CD8-positive, alpha-beta memory T cell (primary cell): ENCODE results near the gene LPAR2. TPM values are rescaled to one million over a fixed set of nuclear protein-coding genes. Genes with fewer than 3 reads are reported as not detected.

ENCODE experiments used
- CTCF ChIA-PET: fragments of 350-600 bp; sonication (Branson Sonifier 250); formaldehyde crosslinking; loops from one replicate; lab custom pipeline; 2021; ENCODE audit warnings: antibody characterized with exemption; lab: Charles Lee
- POLR2A ChIA-PET: fragments of 350-600 bp; sonication (Branson Sonifier 250); formaldehyde crosslinking; loops from one replicate; lab custom pipeline; 2021; ENCODE audit warnings: antibody characterized with exemption; lab: Charles Lee
- DNase-seq, 5 donors: peaks; one replicate each; pipeline versions ENCODE4 v3.0.0 to v3.0.0-alpha.2; 2020 to 2022; ENCODE audit warnings: mixed read lengths in 1 of 5
- H3K27ac ChIP-seq: one replicate; pipeline ENCODE4 v1.7.0; 2013; ENCODE audit warnings: low read depth, mild to moderate bottlenecking, low read length, moderate library complexity
- H3K27me3 ChIP-seq: 2 replicates; pipeline ENCODE4 v1.7.0; 2013; ENCODE audit warnings: low read length, mild to moderate bottlenecking; ENCODE audit not compliant: insufficient read depth, poor library complexity, severe bottlenecking
- H3K36me3 ChIP-seq: 2 replicates; pipeline ENCODE4 v1.7.0; 2013; ENCODE audit warnings: mild to moderate bottlenecking, low read length, moderate library complexity; ENCODE audit not compliant: insufficient read depth
- H3K4me1 ChIP-seq: 2 replicates; pipeline ENCODE4 v1.7.0; 2013; ENCODE audit warnings: mild to moderate bottlenecking, low read length, moderate library complexity; ENCODE audit not compliant: insufficient read depth
- H3K4me3 ChIP-seq: 2 replicates; pipeline ENCODE4 v1.7.0; 2013; ENCODE audit warnings: mild to moderate bottlenecking, low read length
- H3K9me3 ChIP-seq: 2 replicates; pipeline ENCODE4 v1.7.0; 2013; ENCODE audit warnings: mild to moderate bottlenecking, low read length
- H3K27ac Mint-ChIP-seq, 8 donors: one replicate each; pipeline ENCODE4 v1.8.0; 2020 to 2021; ENCODE audit warnings: mixed read lengths in 8 of 8, mild to moderate bottlenecking in 6 of 8, inconsistent platforms in 3 of 8, moderate library complexity in 3 of 8
- H3K27me3 Mint-ChIP-seq, 2 donors: one replicate each; pipeline ENCODE4 v1.8.0; 2020 to 2021; ENCODE audit warnings: mixed read lengths in 2 of 2, mild to moderate bottlenecking in 1 of 2, moderate library complexity in 1 of 2
- H3K36me3 Mint-ChIP-seq, 3 donors: one replicate each; pipeline ENCODE4 v1.8.0; 2020 to 2021; ENCODE audit warnings: mixed read lengths in 3 of 3, inconsistent platforms in 1 of 3, mild to moderate bottlenecking in 1 of 3
- H3K4me1 Mint-ChIP-seq, 3 donors: one replicate each; pipeline ENCODE4 v1.8.0; 2020 to 2021; ENCODE audit warnings: mixed read lengths in 3 of 3, inconsistent platforms in 1 of 3, mild to moderate bottlenecking in 1 of 3
- H3K4me3 Mint-ChIP-seq, 7 donors: one replicate each; pipeline ENCODE4 v1.8.0; 2020 to 2021; ENCODE audit warnings: mixed read lengths in 7 of 7, mild to moderate bottlenecking in 6 of 7, moderate library complexity in 4 of 7, inconsistent platforms in 2 of 7
- H3K9me3 Mint-ChIP-seq, 5 donors: one replicate each; pipeline ENCODE4 v1.8.0; 2020 to 2022; ENCODE audit warnings: mixed read lengths in 5 of 5, mild to moderate bottlenecking in 3 of 5, moderate library complexity in 2 of 5, inconsistent platforms in 1 of 5
- polyA plus RNA-seq: library from polyadenylated mRNA; unstranded; fragments of 300-500 nt; fragmentation: Illumina TruSeq; gene quantifications from one replicate; pipeline ENCODE4 v1.2.3, GENCODE V29; 2021
- total RNA-seq, 2 experiments: library from RNA; stranded (reverse); gene quantifications; one replicate each; pipeline ENCODE4 v1.2.3, GENCODE V29; 2021

LPAR2 gene
- total and polyA plus RNA-seq, 3 experiments from 2014 or later, result 23.6 to 37.8 (median 24.8) TPM

DNA sequence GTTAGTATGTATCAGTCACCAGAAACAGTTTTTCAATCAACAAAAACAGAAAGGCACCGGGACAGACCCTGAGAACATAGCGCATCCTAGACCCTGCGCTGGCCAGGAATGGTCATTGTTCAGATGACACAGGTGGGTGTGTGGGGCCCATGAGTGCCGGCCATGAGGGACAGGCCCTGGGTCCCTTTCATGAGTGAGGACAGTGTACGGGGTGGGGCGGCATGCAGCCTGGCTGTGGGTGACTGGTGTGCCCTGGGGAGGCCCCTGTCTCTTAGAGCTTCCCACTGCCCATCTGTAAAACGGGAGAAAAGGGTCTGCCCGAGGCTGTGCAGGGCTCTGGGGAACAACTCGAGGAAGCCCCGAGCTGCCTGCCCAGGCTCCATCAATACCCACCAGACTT lies 35.3 kb downstream of the LPAR2 start:
- Mint-ChIP-seq H3K4me3 (no peak overlapping the region), H3K27me3 (peaks cover 0 to under 1% of the 10 kb centered on the region in 2 donors), H3K27ac (peak overlapping the region; percentile 77 to 99 (median 88)), H3K9me3 (no peaks in the 10 kb centered on the region), H3K4me1 (peaks cover 45 to 74% (median 58%) of the 10 kb centered on the region in 3 donors), H3K36me3 (peaks cover 4 to 44% (median 7%) of the 10 kb centered on the region in 3 donors)
- DNase-seq, result no peak
- Histone ChIP-seq H3K9me3 (no peaks in the 10 kb centered on the region), H3K4me1 (peaks cover 47% of the 10 kb centered on the region), H3K27ac (no peak overlapping the region), H3K27me3 (no peaks in the 10 kb centered on the region), H3K36me3 (no peaks in the 10 kb centered on the region), H3K4me3 (no peak overlapping the region)
- ChIA-PET POLR2A (no interaction called here), CTCF (interaction anchor here (1.3 to 3.3 kb wide), 2 partner anchors 39 to 51 kb away, joined by 3 to 12 read pairs; no protein-coding TSS in a partner anchor)

DNA sequence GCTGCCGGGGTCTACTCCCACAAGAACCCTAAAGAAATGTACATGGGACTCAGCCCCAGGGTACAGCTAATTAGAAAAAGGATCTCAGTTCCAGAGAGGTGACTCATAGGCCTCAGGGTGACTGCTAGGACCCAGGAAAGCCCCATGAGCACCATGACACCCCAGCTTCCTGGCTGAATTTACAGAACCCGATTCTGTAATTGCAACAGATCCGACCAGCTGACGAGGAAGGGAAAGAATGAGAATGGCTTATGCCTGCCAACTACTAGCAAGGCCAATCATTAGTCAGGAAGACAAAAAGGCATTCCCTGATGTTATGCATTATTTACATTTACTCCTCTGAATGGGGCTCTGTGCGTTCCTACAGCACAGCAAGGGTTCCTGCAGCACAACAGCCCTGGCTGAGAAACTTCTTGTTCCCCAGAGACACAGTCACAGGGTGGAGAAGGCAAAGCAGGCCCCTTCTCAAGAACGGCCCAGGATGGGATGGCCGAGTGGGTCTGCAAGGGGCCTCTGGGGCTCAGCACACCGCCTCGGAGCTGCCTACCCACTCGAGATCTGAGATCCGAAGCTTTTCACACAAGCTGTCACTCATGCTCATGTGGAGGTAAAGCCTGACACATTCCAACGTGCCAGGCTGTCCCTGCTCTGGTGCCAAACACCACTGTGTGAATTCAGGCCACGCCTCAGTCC lies 36.7 kb downstream of the LPAR2 start:
- Mint-ChIP-seq H3K27ac (peak overlapping the region; percentile 84 to 99 (median 94)), H3K4me3 (peak overlapping the region; percentile 8 to 86 (median 63)), H3K4me1 (peaks cover 36 to 63% (median 47%) of the 10 kb centered on the region in 3 donors), H3K9me3 (no peaks in the 10 kb centered on the region), H3K27me3 (no peaks in the 10 kb centered on the region), H3K36me3 (peaks cover 4 to 42% (median 5%) of the 10 kb centered on the region in 3 donors)
- Histone ChIP-seq H3K36me3 (no peaks in the 10 kb centered on the region), H3K4me1 (peaks cover 33% of the 10 kb centered on the region), H3K9me3 (no peaks in the 10 kb centered on the region), H3K4me3 (no peak overlapping the region), H3K27me3 (no peaks in the 10 kb centered on the region), H3K27ac (peak overlapping the region; percentile 14)
- ChIA-PET CTCF (interaction anchor here (0.7 to 3.3 kb wide), 6 partner anchors 12 to 59 kb away, joined by 3 to 12 read pairs (median 3); no protein-coding TSS in a partner anchor), POLR2A (interaction anchor here (0.5 to 1.3 kb wide), 4 partner anchors 15 to 231 kb away, joined by 3 to 6 read pairs (median 4); partner anchors contain the start of gene ZNF101)
- peak in 4 of 5 donors; percentile 48 to 83 (median 66) for DNase-seq

DNA sequence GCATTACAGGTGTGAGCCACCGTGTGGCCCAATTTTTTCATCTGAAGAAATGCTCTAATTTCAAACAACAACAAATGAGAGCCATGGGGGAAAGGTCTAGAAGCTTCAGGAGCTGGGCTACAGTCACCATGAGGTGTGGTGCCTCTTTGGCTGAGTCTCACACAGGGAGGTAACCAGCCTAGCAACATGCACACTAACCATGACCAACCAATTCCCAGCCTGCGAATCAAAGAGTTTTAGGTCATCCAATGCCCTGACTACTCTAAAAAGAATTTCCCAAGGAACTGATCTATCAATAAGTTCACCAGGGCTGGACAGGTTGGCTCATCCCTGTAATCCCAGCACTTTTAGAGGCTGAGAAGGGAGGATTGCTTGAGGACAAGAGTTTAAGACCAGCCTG lies 39.5 kb downstream of the LPAR2 start:
- Mint-ChIP-seq H3K9me3 (no peaks in the 10 kb centered on the region), H3K27me3 (no peaks in the 10 kb centered on the region), H3K4me1 (peaks cover 29 to 51% (median 42%) of the 10 kb centered on the region in 3 donors), H3K27ac (peak overlapping the region; percentile 47 to 94 (median 77)), H3K36me3 (peaks cover 2 to 42% (median 5%) of the 10 kb centered on the region in 3 donors), H3K4me3 (peak overlapping the region in 5 of 7 donors; percentile 16 to 70 (median 24))
- no peaks in the 10 kb centered on the region for H3K27me3 ChIP-seq
- H3K4me1 ChIP-seq, result peaks cover 33% of the 10 kb centered on the region
- H3K4me3 ChIP-seq, result no peak overlapping the region
- ChIA-PET POLR2A (interaction anchor here (0.6 kb wide), 1 partner anchor 10 kb away, joined by 3 read pairs; no protein-coding TSS in a partner anchor), CTCF (no interaction called here)
- H3K36me3 ChIP-seq, result no peaks in the 10 kb centered on the region
- no peaks in the 10 kb centered on the region for H3K9me3 ChIP-seq
- no peak for DNase-seq
- H3K27ac ChIP-seq, result no peak overlapping the region

DNA sequence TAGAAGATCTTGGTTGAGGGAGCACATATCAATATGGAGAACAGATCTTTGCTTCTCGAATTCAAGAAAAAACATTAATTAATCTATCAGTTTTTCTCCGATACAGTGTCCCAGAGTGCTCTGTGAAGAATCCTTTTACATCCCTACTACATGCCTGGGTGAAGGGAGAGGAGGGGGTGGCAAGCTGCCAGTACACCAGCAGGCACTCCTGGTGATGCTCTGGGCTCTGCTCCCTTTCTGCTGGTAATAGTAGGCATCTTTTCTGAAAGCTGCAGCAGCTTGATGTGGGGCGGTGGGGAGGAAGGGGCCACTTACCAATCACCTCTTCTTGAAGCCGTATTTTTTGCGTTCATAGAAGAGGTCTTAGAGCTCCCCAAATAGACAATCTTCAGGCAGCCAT lies 40.2 kb downstream of the LPAR2 start:
- peaks cover 2 to 35% (median 5%) of the 10 kb centered on the region in 3 donors for H3K36me3 Mint-ChIP-seq

DNA sequence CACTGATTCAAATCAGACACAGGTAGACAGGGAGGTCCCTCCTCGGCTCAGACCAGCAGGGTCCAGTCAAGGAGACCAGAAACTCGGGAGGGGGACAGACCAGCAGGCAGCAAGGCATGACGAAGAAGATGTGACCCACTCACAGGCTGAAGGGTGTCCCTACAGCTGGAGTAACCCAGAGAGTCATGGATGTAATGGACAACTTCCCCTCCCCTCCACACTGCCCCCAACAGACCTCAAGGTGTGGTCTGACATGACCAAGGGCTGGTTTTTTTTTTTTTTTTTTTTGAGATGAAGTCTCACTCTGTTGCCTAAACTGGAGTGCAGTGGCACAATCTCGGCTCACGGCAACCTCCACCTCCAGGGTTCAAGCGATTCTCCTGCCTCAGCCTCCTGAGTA lies 43.7 kb downstream of the LPAR2 start:
- no peak for DNase-seq
- H3K4me1 Mint-ChIP-seq, result peaks cover 17 to 35% (median 23%) of the 10 kb centered on the region in 3 donors
- H3K27ac Mint-ChIP-seq, result no peak overlapping the region
- H3K4me1 ChIP-seq, result peaks cover 16% of the 10 kb centered on the region
- no peaks in the 10 kb centered on the region for H3K9me3 Mint-ChIP-seq
- H3K36me3 Mint-ChIP-seq, result peaks cover 0 to 36% (median 5%) of the 10 kb centered on the region in 3 donors
- no peak overlapping the region for H3K4me3 ChIP-seq
- no peaks in the 10 kb centered on the region for H3K9me3 ChIP-seq
- ChIA-PET CTCF (no interaction called here), POLR2A (no interaction called here)
- no peaks in the 10 kb centered on the region for H3K36me3 ChIP-seq
- no peaks in the 10 kb centered on the region for H3K27me3 ChIP-seq
- H3K27me3 Mint-ChIP-seq, result no peaks in the 10 kb centered on the region
- H3K4me3 Mint-ChIP-seq, result no peak overlapping the region
- H3K27ac ChIP-seq, result no peak overlapping the region

More for the DNA sequence above, 40.2 kb downstream of the LPAR2 start:
- peak overlapping the region in 1 of 7 donors; percentile 23 for H3K4me3 Mint-ChIP-seq
- H3K27ac ChIP-seq, result no peak overlapping the region
- H3K9me3 ChIP-seq, result no peaks in the 10 kb centered on the region
- peaks cover 26 to 48% (median 42%) of the 10 kb centered on the region in 3 donors for H3K4me1 Mint-ChIP-seq
- no peak for DNase-seq
- no peaks in the 10 kb centered on the region for H3K27me3 Mint-ChIP-seq
- no peaks in the 10 kb centered on the region for H3K36me3 ChIP-seq
- peak overlapping the region in 7 of 8 donors; percentile 70 to 94 (median 76) for H3K27ac Mint-ChIP-seq
- POLR2A ChIA-PET, result no interaction called here
- H3K4me1 ChIP-seq, result peaks cover 33% of the 10 kb centered on the region
- no peaks in the 10 kb centered on the region for H3K9me3 Mint-ChIP-seq
- CTCF ChIA-PET, result interaction anchor here (0.6 kb wide), 1 partner anchor 33 kb away, joined by 3 read pairs; no protein-coding TSS in a partner anchor
- H3K27me3 ChIP-seq, result no peaks in the 10 kb centered on the region
- H3K4me3 ChIP-seq, result no peak overlapping the region

DNA sequence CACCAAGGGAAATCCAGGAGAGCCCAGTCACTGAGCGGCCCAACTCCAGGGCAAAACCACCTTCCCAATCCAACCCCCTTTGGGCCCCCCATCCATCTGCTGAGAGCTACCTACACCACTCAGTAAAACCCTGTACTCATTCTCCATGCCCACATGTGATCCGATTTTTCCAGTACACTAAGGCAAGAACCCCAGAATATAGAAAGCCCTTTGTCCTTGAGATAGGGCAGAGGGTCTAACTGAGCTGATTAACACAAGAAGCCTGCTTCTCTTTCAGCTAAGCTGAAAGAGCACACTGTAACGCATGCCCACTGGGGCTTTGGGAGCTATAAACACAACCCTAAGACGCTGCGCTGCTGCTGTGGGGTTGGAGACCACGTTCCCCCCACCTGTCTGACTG lies 45.5 kb downstream of the LPAR2 start:
- H3K36me3 Mint-ChIP-seq, result peaks cover 0 to 33% (median 5%) of the 10 kb centered on the region in 3 donors
- no peak overlapping the region for H3K4me3 Mint-ChIP-seq
- H3K9me3 Mint-ChIP-seq, result no peaks in the 10 kb centered on the region
- ChIA-PET CTCF (interaction anchor here (1.6 kb wide), 1 partner anchor 50 kb away, joined by 4 read pairs; no protein-coding TSS in a partner anchor), POLR2A (no interaction called here)
- H3K4me1 Mint-ChIP-seq, result peaks cover 9 to 20% (median 10%) of the 10 kb centered on the region in 3 donors
- no peak for DNase-seq
- H3K36me3 ChIP-seq, result no peaks in the 10 kb centered on the region
- H3K27me3 ChIP-seq, result no peaks in the 10 kb centered on the region
- H3K27ac Mint-ChIP-seq, result peak overlapping the region in 6 of 8 donors; percentile 43 to 91 (median 60)
- no peaks in the 10 kb centered on the region for H3K27me3 Mint-ChIP-seq
- no peak overlapping the region for H3K27ac ChIP-seq
- H3K4me3 ChIP-seq, result no peak overlapping the region
- peaks cover 8% of the 10 kb centered on the region for H3K4me1 ChIP-seq
- no peaks in the 10 kb centered on the region for H3K9me3 ChIP-seq

DNA sequence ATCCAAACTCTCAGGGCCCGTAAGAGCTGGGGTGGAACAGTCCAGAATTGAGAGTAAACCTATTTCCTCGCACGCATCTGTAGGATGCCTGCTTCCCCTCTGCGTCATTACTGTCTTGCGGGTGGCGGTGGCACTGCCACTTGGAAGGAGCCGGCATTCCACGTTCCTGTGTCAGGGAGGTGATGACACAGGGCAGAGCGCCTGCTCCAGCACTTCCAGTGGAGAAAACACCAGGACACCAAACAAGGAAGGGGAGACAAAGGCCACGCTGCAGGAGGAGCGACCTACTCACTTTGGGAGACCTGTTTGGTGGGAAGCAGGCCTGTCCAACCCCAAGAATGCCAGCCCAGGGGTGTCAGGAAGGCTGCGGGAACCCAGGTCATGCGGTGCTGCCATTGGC lies 46.6 kb downstream of the LPAR2 start:
- H3K27me3 ChIP-seq, result no peaks in the 10 kb centered on the region
- peaks cover 0 to 30% (median 5%) of the 10 kb centered on the region in 3 donors for H3K36me3 Mint-ChIP-seq
- no peaks in the 10 kb centered on the region for H3K36me3 ChIP-seq
- peaks cover 8% of the 10 kb centered on the region for H3K4me1 ChIP-seq
- H3K27ac ChIP-seq, result no peak overlapping the region
- POLR2A ChIA-PET, result no interaction called here
- CTCF ChIA-PET, result interaction anchor here (1.6 kb wide), 1 partner anchor 49 kb away, joined by 4 read pairs; no protein-coding TSS in a partner anchor
- H3K4me3 Mint-ChIP-seq, result no peak overlapping the region
- no peaks in the 10 kb centered on the region for H3K9me3 ChIP-seq
- no peaks in the 10 kb centered on the region for H3K27me3 Mint-ChIP-seq
- H3K9me3 Mint-ChIP-seq, result no peaks in the 10 kb centered on the region
- no peak for DNase-seq
- H3K4me1 Mint-ChIP-seq, result peaks cover 9 to 20% (median 10%) of the 10 kb centered on the region in 3 donors
- peak overlapping the region in 4 of 8 donors; percentile 55 to 75 (median 66) for H3K27ac Mint-ChIP-seq
- no peak overlapping the region for H3K4me3 ChIP-seq

DNA sequence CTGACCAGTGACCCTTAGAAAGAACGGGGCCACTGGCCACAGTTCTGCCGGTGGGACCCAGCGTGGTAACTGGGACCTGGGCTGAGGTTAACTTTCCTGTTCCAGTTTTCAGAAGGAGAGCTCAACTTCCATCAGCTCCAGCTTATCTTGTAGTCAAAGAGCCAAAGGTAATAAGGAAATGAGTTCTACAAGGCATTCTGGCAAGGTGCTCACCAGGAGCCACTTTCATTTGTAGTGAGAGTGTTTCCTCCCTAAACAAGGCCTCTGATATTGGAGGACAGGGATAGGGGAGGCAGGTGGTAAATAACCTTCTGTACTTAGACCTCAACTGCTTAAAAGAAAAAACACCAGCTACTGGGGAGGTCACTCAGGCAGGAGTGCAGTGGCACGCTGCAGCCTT lies 47.6 kb downstream of the LPAR2 start:
- H3K9me3 ChIP-seq, result no peaks in the 10 kb centered on the region
- CTCF ChIA-PET, result interaction anchor here (1.2 kb wide), 1 partner anchor 12 kb away, joined by 3 read pairs; no protein-coding TSS in a partner anchor
- POLR2A ChIA-PET, result no interaction called here
- peak overlapping the region in 3 of 8 donors; percentile 6 to 76 (median 57) for H3K27ac Mint-ChIP-seq
- DNase-seq, result no peak
- no peak overlapping the region for H3K27ac ChIP-seq
- no peak overlapping the region for H3K4me3 Mint-ChIP-seq
- H3K4me1 Mint-ChIP-seq, result peaks cover 7 to 20% (median 11%) of the 10 kb centered on the region in 3 donors
- no peaks in the 10 kb centered on the region for H3K27me3 Mint-ChIP-seq
- H3K27me3 ChIP-seq, result no peaks in the 10 kb centered on the region
- no peaks in the 10 kb centered on the region for H3K36me3 ChIP-seq
- peaks cover 0 to 23% (median 1%) of the 10 kb centered on the region in 3 donors for H3K36me3 Mint-ChIP-seq
- H3K4me3 ChIP-seq, result no peak overlapping the region
- no peaks in the 10 kb centered on the region for H3K9me3 Mint-ChIP-seq
- H3K4me1 ChIP-seq, result peaks cover 8% of the 10 kb centered on the region
